OCI-LY7 (cell line): ENCODE results near the gene TMEM239. TPM values are rescaled to one million over a fixed set of nuclear protein-coding genes. Genes with fewer than 3 reads are reported as not detected.

Experiments
- BruUV-seq: library from RNA; stranded (reverse); fragments of 400-500 nt; replicated peaks from 2 replicates; lab custom pipeline; 2021; lab: Mats Ljungman, UMichigan
- CTCF ChIA-PET: fragments of 300-600 bp; sonication (Branson Sonifier 250); formaldehyde crosslinking; loops from one replicate; lab custom pipeline; 2022; ENCODE audit warnings: antibody characterized with exemption; ENCODE audit not compliant: unreplicated experiment; lab: Charles Lee
- POLR2A ChIA-PET: fragments of 300-600 bp; sonication (Branson Sonifier 250); formaldehyde crosslinking; loops from one replicate; lab custom pipeline; 2022; ENCODE audit warnings: antibody characterized with exemption; lab: Charles Lee
- DNase-seq: peaks from one replicate; pipeline ENCODE4 v3.0.0-alpha.2; 2015; ENCODE audit warnings: low spot score
- H2AFZ ChIP-seq: fragments of 200-600 bp; sonication (generic), shearing (Covaris generic); 2 replicates; pipeline ENCODE4 v1.6.1; 2014; ENCODE audit warnings: mild to moderate bottlenecking, antibody characterized with exemption, low read length, moderate library complexity
- H3K27ac ChIP-seq: fragments of 200-600 bp; sonication (generic); 2 replicates; pipeline ENCODE4 v1.5.1; 2014; ENCODE audit warnings: mixed run types, low read depth, mild to moderate bottlenecking, moderate library complexity, low read length, inconsistent platforms; ENCODE audit not compliant: poor library complexity, severe bottlenecking
- H3K36me3 ChIP-seq: fragments of 200-600 bp; sonication (generic); 2 replicates; pipeline ENCODE4 v1.6.1; 2014; ENCODE audit warnings: mild to moderate bottlenecking, antibody characterized with exemption, low read length, moderate library complexity, mixed read lengths; ENCODE audit not compliant: insufficient read depth
- H3K4me1 ChIP-seq: fragments of 200-600 bp; sonication (generic); 2 replicates; pipeline ENCODE4 v1.5.1; 2014; ENCODE audit warnings: mild to moderate bottlenecking, low read length; ENCODE audit not compliant: insufficient read depth, poor library complexity, severe bottlenecking
- H3K4me2 ChIP-seq: fragments of 200-600 bp; sonication (generic); 2 replicates; pipeline ENCODE4 v1.6.1; 2014; ENCODE audit warnings: mild to moderate bottlenecking, low read length
- H3K4me3 ChIP-seq: fragments of 200-600 bp; sonication (generic); 2 replicates; pipeline ENCODE4 v1.5.1; 2014; ENCODE audit warnings: mild to moderate bottlenecking, low read depth, low read length; ENCODE audit not compliant: poor library complexity, severe bottlenecking
- H3K79me2 ChIP-seq: fragments of 200-600 bp; sonication (generic); 2 replicates; pipeline ENCODE4 v1.6.1; 2016; ENCODE audit warnings: low read depth, mild to moderate bottlenecking, low read length, moderate library complexity, mixed read lengths; ENCODE audit not compliant: insufficient read depth
- H3K9me2 ChIP-seq: fragments of 200-600 bp; sonication (generic); 2 replicates; pipeline ENCODE4 v1.6.1; 2016; ENCODE audit warnings: mild to moderate bottlenecking, low read length, mixed read lengths; ENCODE audit not compliant: insufficient read depth
- H3K9me3 ChIP-seq: fragments of 200-600 bp; sonication (generic); 2 replicates; pipeline ENCODE4 v1.6.1; 2014; ENCODE audit warnings: mild to moderate bottlenecking, mixed run types, low read length, mixed read lengths
- H4K20me1 ChIP-seq: fragments of 200-600 bp; sonication (generic); 2 replicates; pipeline ENCODE4 v1.6.1; 2014; ENCODE audit warnings: mild to moderate bottlenecking, antibody characterized with exemption, low read length, moderate library complexity, mixed read lengths; ENCODE audit not compliant: insufficient read depth
- CTCF ChIP-seq: fragments of 200-600 bp; sonication (generic); conservative IDR thresholded peaks from 2 replicates; pipeline ENCODE4 v1.5.1; 2014; ENCODE audit warnings: mild to moderate bottlenecking, antibody characterized with exemption, low read length, moderate library complexity, mixed read lengths
- EZH2phosphoT487 ChIP-seq: fragments of 200-600 bp; sonication (generic); IDR thresholded peaks from 2 replicates; pipeline ENCODE4 v1.6.1; 2018; ENCODE audit warnings: low read depth, borderline replicate concordance, mild to moderate bottlenecking, mixed run types, antibody characterized with exemption, low read length, moderate library complexity, mixed read lengths
- intact Hi-C: fragments of 100-400 bp; cut with micrococcal nuclease; formaldehyde crosslinking; loops from one replicate; pipeline ENCODE4 v1.10.0; 2022; ENCODE audit not compliant: unreplicated experiment
- total RNA-seq, 2 experiments: library from RNA; depleted of rRNA in 1 of 2; stranded (reverse); fragments of >200 nt in 1 of 2; shearing (Covaris generic) in 1 of 2; gene quantifications; 2 replicates each; pipeline ENCODE4 v1.2.3, GENCODE V29; 2014 to 2022

The TMEM239 gene
- total RNA-seq, 2 experiments from 2014 or later: not detected

GRCh38 chr20:2801286-2801728 is 14.9 kb upstream of the TMEM239 start:
- Histone ChIP-seq H3K9me2 (no peaks in the 10 kb centered on the region), H3K27ac (no peak overlapping the region), H3K36me3 (no peaks in the 10 kb centered on the region), H4K20me1 (no peaks in the 10 kb centered on the region; the same call in 1 of the 2 replicates), H3K4me3 (no peak overlapping the region), H3K79me2 (no peaks in the 10 kb centered on the region), H3K4me1 (no peaks in the 10 kb centered on the region), H3K9me3 (no peaks in the 10 kb centered on the region), H2AFZ (no peak overlapping the region), H3K4me2 (no peak overlapping the region)
- POLR2A ChIA-PET: no interaction called here
- no peak for TF ChIP-seq CTCF
- TF ChIP-seq EZH2phosphoT487: no peak
- no peak for DNase-seq
- CTCF ChIA-PET: no interaction called here
- intact Hi-C loops: no loop called here
- BruUV-seq: no TSS peak

- Histone ChIP-seq H3K9me3 (no peaks in the 10 kb centered on the region), H3K36me3 (no peaks in the 10 kb centered on the region), H3K9me2 (no peaks in the 10 kb centered on the region), H3K79me2 (no peaks in the 10 kb centered on the region), H3K4me2 (no peak overlapping the region), H3K4me1 (no peaks in the 10 kb centered on the region), H3K27ac (no peak overlapping the region), H2AFZ (no peak overlapping the region), H4K20me1 (no peaks in the 10 kb centered on the region), H3K4me3 (no peak overlapping the region)
- POLR2A ChIA-PET: no interaction called here
- TF ChIP-seq CTCF: no peak
- no peak for TF ChIP-seq EZH2phosphoT487
- CTCF ChIA-PET: no interaction called here
- DNase-seq: no peak
- no TSS peak for BruUV-seq
- intact Hi-C loops: no loop called here
Measured at GRCh38 chr20:2804041-2804828, 11.9 kb upstream of the TMEM239 start.
